Measurements from ENCODE around the gene MPPED1.

- TF ChIP-seq POLR2A (IDR thresholded peaks at IDR 0.05): no peak
- TF ChIP-seq CTCF (IDR thresholded peaks at IDR 0.05): no peak
Observed at GRCh38 chr22:43447380-43447779, 35.6 kb downstream of the MPPED1 start.

Measured in esophagus squamous epithelium (tissue), 4 donors.